Glutamatergic neuron (in vitro differentiated cells): ENCODE results near the gene LMAN1L. TPM values are rescaled to one million over a fixed set of nuclear protein-coding genes. Genes with fewer than 3 reads are reported as not detected.
A peak's percentile ranks its signal among the peaks of the same experiment; 100 is the strongest.

Experiments
- DNase-seq: peaks from one replicate; pipeline ENCODE4 v3.0.0; 2022
- H3K27ac Mint-ChIP-seq: one replicate; pipeline ENCODE4 v1.8.0; 2020; ENCODE audit warnings: mild to moderate bottlenecking, mixed read lengths, inconsistent platforms; ENCODE audit not compliant: unreplicated experiment
- H3K27me3 Mint-ChIP-seq: one replicate; pipeline ENCODE4 v1.8.0; 2020; ENCODE audit warnings: mild to moderate bottlenecking, moderate library complexity, mixed read lengths, inconsistent platforms; ENCODE audit not compliant: unreplicated experiment
- H3K36me3 Mint-ChIP-seq: one replicate; pipeline ENCODE4 v1.8.0; 2020; ENCODE audit warnings: mild to moderate bottlenecking, mixed read lengths, inconsistent platforms; ENCODE audit not compliant: unreplicated experiment
- H3K4me1 Mint-ChIP-seq: one replicate; pipeline ENCODE4 v1.8.0; 2020; ENCODE audit warnings: mild to moderate bottlenecking, low read depth, mixed read lengths, inconsistent platforms; ENCODE audit not compliant: unreplicated experiment
- H3K4me3 Mint-ChIP-seq: one replicate; pipeline ENCODE4 v1.8.0; 2020; ENCODE audit warnings: mild to moderate bottlenecking, mixed read lengths, inconsistent platforms; ENCODE audit not compliant: unreplicated experiment
- H3K9me3 Mint-ChIP-seq: one replicate; pipeline ENCODE4 v1.8.0; 2020; ENCODE audit warnings: mild to moderate bottlenecking, moderate library complexity, mixed read lengths, inconsistent platforms; ENCODE audit not compliant: unreplicated experiment
- CTCF ChIP-seq: fragments of 200-600 bp; sonication (generic); IDR thresholded peaks from one replicate; pipeline ENCODE4 v1.5.0; 2021; ENCODE audit not compliant: partially characterized antibody, unreplicated experiment
- total RNA-seq: library from RNA; stranded (reverse); fragmentation: NEBNext Ultra II Directional; extraction: Animal tissue kit (Norgen Biotek cat#: 25700); gene quantifications from one replicate; pipeline ENCODE4 v1.2.1, GENCODE V29; 2021; ENCODE audit not compliant: unreplicated experiment

Gene LMAN1L
- total RNA-seq, 1 donor from 2014 or later: not detected

GRCh38 chr15:74869372-74869725 is 56.7 kb downstream of the LMAN1L start:
- H3K4me3 Mint-ChIP-seq: no peak overlapping the region
- peaks cover 8% of the 10 kb centered on the region for H3K36me3 Mint-ChIP-seq
- peaks cover 7% of the 10 kb centered on the region for H3K9me3 Mint-ChIP-seq
- no peak overlapping the region for H3K27ac Mint-ChIP-seq
- H3K27me3 Mint-ChIP-seq: peaks cover 4% of the 10 kb centered on the region
- DNase-seq: no peak
- H3K4me1 Mint-ChIP-seq: peaks cover 11% of the 10 kb centered on the region
- no peak for TF ChIP-seq CTCF

GRCh38 chr15:74869726-74870407 is 57.2 kb downstream of the LMAN1L start:
- no peak for TF ChIP-seq CTCF
- Mint-ChIP-seq H3K4me3 (no peak overlapping the region), H3K27ac (no peak overlapping the region), H3K4me1 (peaks cover 11% of the 10 kb centered on the region), H3K9me3 (peaks cover 7% of the 10 kb centered on the region), H3K27me3 (peaks cover 2% of the 10 kb centered on the region), H3K36me3 (peaks cover 8% of the 10 kb centered on the region)
- DNase-seq: no peak

- H3K27ac Mint-ChIP-seq: no peak overlapping the region
- peaks cover 11% of the 10 kb centered on the region for H3K4me1 Mint-ChIP-seq
These were observed 58.0 kb downstream of the LMAN1L start for GRCh38 chr15:74870436-74871215.

DNA sequence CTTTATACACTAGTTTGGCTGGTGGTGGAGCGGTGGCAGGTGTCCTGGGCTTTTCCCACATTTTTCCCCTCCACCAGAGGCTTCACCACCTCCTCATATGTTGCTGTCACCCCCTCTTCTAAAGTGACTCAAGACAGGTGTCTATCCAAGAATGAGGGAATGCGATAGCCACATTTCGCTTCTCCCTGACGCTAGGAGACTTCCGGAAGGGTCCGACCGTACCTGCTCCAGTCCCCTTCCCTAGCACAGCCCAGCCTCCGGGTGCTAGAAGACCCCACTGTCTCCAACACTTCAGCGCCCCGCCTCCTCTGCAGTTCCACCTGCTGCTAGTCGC is 60.0 kb downstream of the LMAN1L start:
- Mint-ChIP-seq H3K4me1 (peaks cover 9% of the 10 kb centered on the region), H3K4me3 (peak overlapping the region; percentile 99), H3K27me3 (peaks cover 7% of the 10 kb centered on the region), H3K27ac (peak overlapping the region; percentile 76), H3K9me3 (peaks cover 4% of the 10 kb centered on the region), H3K36me3 (peaks cover 7% of the 10 kb centered on the region)
- no peak for TF ChIP-seq CTCF
- no peak for DNase-seq

More at GRCh38 chr15:74870436-74871215, 58.0 kb downstream of the LMAN1L start:
- Mint-ChIP-seq H3K27me3 (peaks cover 2% of the 10 kb centered on the region), H3K4me3 (no peak overlapping the region), H3K9me3 (peaks cover 7% of the 10 kb centered on the region), H3K36me3 (peaks cover 8% of the 10 kb centered on the region)
- no peak for TF ChIP-seq CTCF
- no peak for DNase-seq
